A549 (cell line): ENCODE data around the gene MTIF3. TPM values are rescaled to one million over a fixed set of nuclear protein-coding genes. Genes with fewer than 3 reads are reported as not detected.

Source experiments
- ATAC-seq, 2 experiments: fragments of 200-7000 bp in 1 of 2; fragments of >200 bp in 1 of 2; cut with Nextera tagmentation in 1 of 2; cut with Tn5 transposase in 1 of 2; 3 replicates each; pipeline versions ENCODE4 v1.8.0 to v1.9.1; 2018 to 2020; ENCODE audit warnings: mild to moderate bottlenecking in 1 of 2, moderate library complexity in 1 of 2
- CTCF ChIA-PET: fragments of 300-600 bp; sonication (Branson Sonifier 250); formaldehyde crosslinking; extraction: SDS; loops from one replicate; lab custom pipeline; 2021; ENCODE audit warnings: antibody characterized with exemption, inconsistent platforms; lab: Yijun Ruan, JAX
- POLR2A ChIA-PET: fragments of 350-600 bp; formaldehyde crosslinking; extraction: SDS; loops from one replicate; lab custom pipeline; 2021; ENCODE audit warnings: antibody characterized with exemption, inconsistent platforms; lab: Yijun Ruan, JAX
- DNase-seq, 2 experiments: peaks; one replicate each; pipeline versions ENCODE4 v3.0.0 to v3.0.0-alpha.2; 2011 to 2016; ENCODE audit warnings: low read depth in 1 of 2, low spot score in 1 of 2
- FAIRE-seq: peaks from 2 replicates; lab custom pipeline; 2011; peaks lifted over from hg19 to GRCh38; lab: Jason Lieb, UNC
- H3K27ac ChIP-seq, 2 experiments: fragments of >200 bp; sonication (Bioruptor Twin); formaldehyde crosslinking; 3 replicates each; pipeline ENCODE4 v1.5.1; 2016 to 2017
- H3K4me1 ChIP-seq: fragments of >200 bp; sonication (Bioruptor Twin); formaldehyde crosslinking; 3 replicates; pipeline ENCODE4 v1.6.1; 2016
- H3K4me2 ChIP-seq: fragments of >200 bp; sonication (Bioruptor Twin); formaldehyde crosslinking; 3 replicates; pipeline ENCODE4 v1.6.1; 2016
- H3K4me3 ChIP-seq: fragments of >200 bp; sonication (Bioruptor Twin); formaldehyde crosslinking; 3 replicates; pipeline ENCODE4 v1.5.1; 2016
- H3K9me3 ChIP-seq: fragments of >200 bp; sonication (Bioruptor Twin); formaldehyde crosslinking; 3 replicates; pipeline ENCODE4 v1.6.1; 2016
- BHLHE40 ChIP-seq: IDR thresholded peaks from 2 replicates; pipeline ENCODE4 v1.6.1; 2012; ENCODE audit warnings: low read depth, low read length, inconsistent platforms
- CBX2 ChIP-seq: fragments of 200-600 bp; sonication (generic); IDR thresholded peaks from 2 replicates; pipeline ENCODE4 v1.6.1; 2016; ENCODE audit warnings: low read depth, mild to moderate bottlenecking, borderline replicate concordance
- CBX8 ChIP-seq: fragments of 200-600 bp; sonication (generic); IDR thresholded peaks from 2 replicates; pipeline ENCODE4 v1.6.1; 2016
- CHD2 ChIP-seq: fragments of 150-350 bp; IDR thresholded peaks from 2 replicates; pipeline ENCODE4 v1.6.1; 2014; ENCODE audit warnings: low read length; ENCODE audit not compliant: partially characterized antibody
- CHD4 ChIP-seq: fragments of 200-600 bp; sonication (generic); IDR thresholded peaks from 2 replicates; pipeline ENCODE4 v1.6.1; 2016; ENCODE audit warnings: antibody characterized with exemption, mild to moderate bottlenecking, borderline replicate concordance
- CTCF ChIP-seq: fragments of >200 bp; sonication (Bioruptor Twin); formaldehyde crosslinking; IDR thresholded peaks from 3 replicates; pipeline ENCODE4 v1.5.1; 2016
- E2F6 ChIP-seq: IDR thresholded peaks from 2 replicates; pipeline ENCODE4 v1.6.1; 2012; ENCODE audit warnings: low read depth, borderline replicate concordance
- ELK1 ChIP-seq: fragments of 150-350 bp; IDR thresholded peaks from 2 replicates; pipeline ENCODE4 v1.6.1; 2014; ENCODE audit warnings: low read depth, mild to moderate bottlenecking, low read length
- EP300 ChIP-seq, 2 experiments: fragments of >200 bp; sonication (Bioruptor Twin); formaldehyde crosslinking; IDR thresholded peaks; 2 replicates in 1 of 2; 3 replicates in 1 of 2; pipeline ENCODE4 v1.6.1; 2016 to 2017
- ESRRA ChIP-seq: fragments of 150-350 bp; IDR thresholded peaks from 2 replicates; pipeline ENCODE4 v1.6.1; 2014; ENCODE audit warnings: mild to moderate bottlenecking, low read length, borderline replicate concordance
- FOSB ChIP-seq: fragments of 250-450 bp; sonication (Bioruptor Pico); IDR thresholded peaks from 2 replicates; pipeline ENCODE4 v1.5.0; 2020; ENCODE audit warnings: mild to moderate bottlenecking, moderate library complexity
- FOSL2 ChIP-seq, 2 experiments: fragments of 450-650 bp in 1 of 2; fragments of >200 bp in 1 of 2; sonication (Bioruptor Twin) in 1 of 2; formaldehyde crosslinking; IDR thresholded peaks; 2 replicates each; pipeline versions ENCODE4 v1.5.0 to v1.6.1; 2016 to 2020; ENCODE audit warnings: mild to moderate bottlenecking in 1 of 2, moderate library complexity in 1 of 2
- FOXS1 ChIP-seq: fragments of 250-450 bp; sonication (Bioruptor Pico); IDR thresholded peaks from 2 replicates; pipeline ENCODE4 v1.5.0; 2020; ENCODE audit warnings: mild to moderate bottlenecking, moderate library complexity
- HOXB13 ChIP-seq: fragments of 250-450 bp; sonication (Bioruptor Pico); IDR thresholded peaks from 2 replicates; pipeline ENCODE4 v1.5.0; 2020; ENCODE audit warnings: low read depth, mild to moderate bottlenecking, moderate library complexity
- HOXB5 ChIP-seq: fragments of 250-450 bp; sonication (Bioruptor Pico); IDR thresholded peaks from 2 replicates; pipeline ENCODE4 v1.5.0; 2020; ENCODE audit warnings: mild to moderate bottlenecking, moderate library complexity
- JUN ChIP-seq, 2 experiments: fragments of >200 bp; sonication (Bioruptor Twin); formaldehyde crosslinking; IDR thresholded peaks; 2 replicates in 1 of 2; 3 replicates in 1 of 2; pipeline ENCODE4 v1.6.1; 2016 to 2017
- JUNB ChIP-seq: fragments of >200 bp; sonication (Bioruptor Twin); formaldehyde crosslinking; IDR thresholded peaks from 2 replicates; pipeline ENCODE4 v1.6.1; 2016
- MAFK ChIP-seq: fragments of 450-650 bp; IDR thresholded peaks from 2 replicates; pipeline ENCODE4 v1.6.1; 2014; ENCODE audit not compliant: partially characterized antibody
- MAX ChIP-seq: IDR thresholded peaks from 2 replicates; pipeline ENCODE4 v1.6.1; 2012
- MYC ChIP-seq: IDR thresholded peaks from 2 replicates; pipeline ENCODE4 v1.6.1; 2012; ENCODE audit warnings: mild to moderate bottlenecking, inconsistent platforms, low read length, improper control_type of control experiment, borderline replicate concordance
- NPAS2 ChIP-seq: fragments of 250-450 bp; sonication (Bioruptor Pico); IDR thresholded peaks from 2 replicates; pipeline ENCODE4 v1.8.0; 2022; ENCODE audit warnings: mild to moderate bottlenecking, moderate library complexity, borderline replicate concordance
- NR3C1 ChIP-seq: fragments of >200 bp; sonication (Bioruptor Twin); formaldehyde crosslinking; IDR thresholded peaks from 3 replicates; pipeline ENCODE4 v1.6.1; 2017
- PBX3 ChIP-seq: IDR thresholded peaks from 2 replicates; pipeline ENCODE4 v1.6.1; 2012
- PHF8 ChIP-seq: fragments of 200-600 bp; sonication (generic); IDR thresholded peaks from 2 replicates; pipeline ENCODE4 v1.6.1; 2016; ENCODE audit warnings: low read depth, mild to moderate bottlenecking, antibody characterized with exemption, moderate library complexity, borderline replicate concordance
- POLR2AphosphoS2 ChIP-seq: conservative IDR thresholded peaks from 2 replicates; pipeline ENCODE4 v1.6.1; 2012; ENCODE audit warnings: low read length, improper control_type of control experiment, inconsistent platforms
- RAD21 ChIP-seq, 2 experiments: fragments of >200 bp in 1 of 2; sonication (Bioruptor Twin) in 1 of 2; formaldehyde crosslinking in 1 of 2; IDR thresholded peaks in 1 of 2; conservative IDR thresholded peaks in 1 of 2; 2 replicates in 1 of 2; 3 replicates in 1 of 2; pipeline ENCODE4 v1.6.1; 2012 to 2018; ENCODE audit warnings: inconsistent platforms in 1 of 2
- RARB ChIP-seq: fragments of 250-450 bp; sonication (Bioruptor Pico); IDR thresholded peaks from 2 replicates; pipeline ENCODE4 v1.8.0; 2021; ENCODE audit warnings: mild to moderate bottlenecking, moderate library complexity
- RNF2 ChIP-seq: fragments of 200-600 bp; sonication (generic); IDR thresholded peaks from 2 replicates; pipeline ENCODE4 v1.6.1; 2016; ENCODE audit warnings: low read depth, mild to moderate bottlenecking, antibody characterized with exemption, moderate library complexity, borderline replicate concordance
- SMC3 ChIP-seq: fragments of >200 bp; sonication (Bioruptor Twin); formaldehyde crosslinking; IDR thresholded peaks from 3 replicates; pipeline ENCODE4 v1.6.1; 2018; ENCODE audit warnings: inconsistent platforms
- USF2 ChIP-seq: fragments of 450-650 bp; IDR thresholded peaks from 2 replicates; pipeline ENCODE4 v1.6.1; 2014; ENCODE audit warnings: antibody characterized with exemption
- ZC3H11A ChIP-seq: fragments of 450-650 bp; IDR thresholded peaks from 2 replicates; pipeline ENCODE4 v1.6.1; 2014; ENCODE audit warnings: antibody characterized with exemption, mild to moderate bottlenecking
- WGBS: methylation state at CpG from one replicate; pipeline ENCODE4 v1.1.6; 2017; ENCODE audit errors: missing lambda C conversion rate; 5-methylcytosine and 5-hydroxymethylcytosine counted together
- polyA plus RNA-seq, 4 experiments: library from polyadenylated mRNA; depleted of rRNA in 3 of 4; stranded (reverse); fragments of >200 nt; fragmentation: RNase III in 1 of 4; extraction: RNeasy Plus Mini Kit Qiagen cat#74134 plus additional on column Dnase treatment in 1 of 4; gene quantifications; 2 replicates in 3 of 4; 3 replicates in 1 of 4; pipeline ENCODE4 v1.2.3, GENCODE V29; 2011 to 2017

MTIF3 gene
- polyA plus RNA-seq, 2 of the 4 experiments (the other 2 are of a cell fraction): 31.7 to 61.8 TPM

- CTCF ChIA-PET: interaction anchor here (0.6 to 3.0 kb wide), 9 partner anchors 8 to 577 kb away, joined by 3 to 14 read pairs (median 4); no protein-coding TSS in a partner anchor
- ATAC-seq (peak; percentile 78; a peak in 5 of 6 replicates), DNase-seq (peak; percentile 41 to 49), FAIRE-seq (no peak)
- POLR2A ChIA-PET: no interaction called here
- no peak for TF ChIP-seq RNF2
- no peak for TF ChIP-seq RARB
- TF ChIP-seq ZC3H11A: no peak
- no peak for TF ChIP-seq JUN (IDR thresholded peaks at IDR 0.05)
- TF ChIP-seq CBX2: no peak
- peak; percentile 46 to 50 for TF ChIP-seq RAD21 (conservative IDR thresholded peaks at IDR 0.05 in 1 of 2, IDR thresholded peaks at IDR 0.05 in 1 of 2)
- TF ChIP-seq NPAS2 (CRISPR knock-in tag): no peak
- TF ChIP-seq SMC3: peak; percentile 52; the same call in 2 of the 3 replicates
- TF ChIP-seq HOXB5 (CRISPR knock-in tag): no peak
- TF ChIP-seq E2F6: no peak
- TF ChIP-seq MYC: no peak
- TF ChIP-seq MAX: 0 out of 2 replicates have a peak, but pooled peaks have one; percentile 20
- TF ChIP-seq PHF8: no peak
- TF ChIP-seq CHD2: no peak
- TF ChIP-seq EP300 (IDR thresholded peaks at IDR 0.05): no peak
- TF ChIP-seq FOXS1: no peak
- TF ChIP-seq ELK1: no peak
- TF ChIP-seq CTCF: peak; percentile 46
- TF ChIP-seq BHLHE40: no peak
- no peak for TF ChIP-seq CBX8
- H3K4me2 ChIP-seq: peak overlapping the region; percentile 27; the same call in 1 of the 3 replicates
- no peaks in the 10 kb centered on the region for H3K4me1 ChIP-seq
- no peaks in the 10 kb centered on the region for H3K9me3 ChIP-seq
- 37% methylated on average over 12 of the region's 12 CpGs for WGBS
- H3K4me3 ChIP-seq: no peak overlapping the region
- H3K27ac ChIP-seq: no peak overlapping the region
Observed at GRCh38 chr13:27406178-27406939, 44.0 kb downstream of the MTIF3 start.

- ChIA-PET POLR2A (no interaction called here), CTCF (interaction anchor here (0.6 to 3.0 kb wide), 11 partner anchors 9 to 578 kb away, joined by 3 to 14 read pairs (median 4); no protein-coding TSS in a partner anchor)
- Histone ChIP-seq H3K4me2 (no peak overlapping the region), H3K4me1 (no peaks in the 10 kb centered on the region), H3K9me3 (no peaks in the 10 kb centered on the region), H3K27ac (no peak overlapping the region), H3K4me3 (no peak overlapping the region)
- DNase-seq (no peak), FAIRE-seq (no peak), ATAC-seq (0 out of 6 replicates have a peak, but pooled peaks of 1 of the 2 experiments have one; percentile 66)
- 61% methylated on average over 4 of the region's 5 CpGs for WGBS
- TF ChIP-seq FOSL2 (IDR thresholded peaks at IDR 0.05) (no peak), FOSL2 (CRISPR knock-in tag; IDR thresholded peaks at IDR 0.05) (no peak), FOSB (CRISPR knock-in tag) (no peak), PBX3 (no peak), POLR2AphosphoS2 (no peak), MAFK (no peak), JUNB (no peak), HOXB13 (no peak), CHD4 (no peak), EP300 (IDR thresholded peaks at IDR 0.05) (no peak), USF2 (no peak), NR3C1 (no peak), ESRRA (no peak)
Observed at GRCh38 chr13:27405546-27406134, 44.7 kb downstream of the MTIF3 start.
